GM19397 (cell line): ENCODE measurements around the gene GPRASP2.
"Not testable (repeated sequence)": the region's sequence is repeated elsewhere in the genome, so short reads cannot be mapped to it uniquely, and the experiment has no call there.

Experiments used
- ATAC-seq: cut with Tn5 transposase; IDR thresholded peaks from one replicate; pipeline ENCODE4 v1.9.1; 2021; ENCODE audit warnings: mild to moderate bottlenecking, moderate library complexity; ENCODE audit not compliant: unreplicated experiment

GPRASP2 gene

GRCh38 chrX:102712216-102712966, at the start of gene GPRASP2:
TSS of gene GPRASP2 (plus strand) at chrX:102712448. CDS start at chrX:102714870, 2,422 bp downstream.
- ATAC-seq, result no peak

- ATAC-seq, result not testable (repeated sequence)
These were observed 48.4 kb upstream of the GPRASP2 start for GRCh38 chrX:102663820-102664219.

- ATAC-seq, result not testable (repeated sequence)
These were observed 45.2 kb upstream of the GPRASP2 start for GRCh38 chrX:102667034-102667433.

GRCh38 chrX:102669526-102669925, 42.7 kb upstream of the GPRASP2 start:
- ATAC-seq, result no peak

GRCh38 chrX:102672856-102673255, 39.4 kb upstream of the GPRASP2 start:
- ATAC-seq, result no peak

GRCh38 chrX:102677479-102677878, 34.8 kb upstream of the GPRASP2 start:
- not testable (repeated sequence) for ATAC-seq

GRCh38 chrX:102684772-102685520, 27.3 kb upstream of the GPRASP2 start:
- ATAC-seq, result no peak

GRCh38 chrX:102694749-102695148, 17.5 kb upstream of the GPRASP2 start:
- no peak for ATAC-seq

- no peak for ATAC-seq
These were observed 15.9 kb upstream of the GPRASP2 start for GRCh38 chrX:102696306-102696705.

- no peak for ATAC-seq
These were observed 14.8 kb upstream of the GPRASP2 start for GRCh38 chrX:102697494-102697893.

GRCh38 chrX:102708900-102709299, 3.3 kb upstream of the GPRASP2 start:
- no peak for ATAC-seq

GRCh38 chrX:102711872-102712215, 404 bp upstream of the GPRASP2 start:
- ATAC-seq, result no peak

- ATAC-seq, result no peak
These were observed 855 bp downstream of the GPRASP2 start for GRCh38 chrX:102712981-102713625.

- no peak for ATAC-seq
These were observed 2.7 kb downstream of the GPRASP2 start for GRCh38 chrX:102714994-102715393.

GRCh38 chrX:102715967-102716366, 3.7 kb downstream of the GPRASP2 start:
- no peak for ATAC-seq

GRCh38 chrX:102720237-102721168, 8.3 kb downstream of the GPRASP2 start, which contains the start of gene GPRASP3:
TSS of gene GPRASP3 (plus strand) at chrX:102720743. CDS start at chrX:102748996, 28,253 bp downstream.
- ATAC-seq, result no peak

- ATAC-seq, result not testable (repeated sequence)
These were observed 8.9 kb downstream of the GPRASP2 start for GRCh38 chrX:102721169-102721506.

- ATAC-seq, result no peak
These were observed 11.2 kb downstream of the GPRASP2 start for GRCh38 chrX:102723456-102723855.

- ATAC-seq, result no peak
These were observed 15.5 kb downstream of the GPRASP2 start for GRCh38 chrX:102727761-102728160.

GRCh38 chrX:102728646-102729045, 16.4 kb downstream of the GPRASP2 start:
- ATAC-seq, result no peak

- no peak for ATAC-seq
These were observed 27.4 kb downstream of the GPRASP2 start for GRCh38 chrX:102739657-102740056.
